K562 (cell line): Measurements from ENCODE around the gene KLRK1. TPM values are rescaled to one million over a fixed set of nuclear protein-coding genes. Genes with fewer than 3 reads are reported as not detected.

Experiments used
- ATAC-seq: fragments of 200-7000 bp; cut with Tn5 transposase; 3 replicates; pipeline ENCODE4 v1.9.1; 2020; ENCODE audit warnings: moderate library complexity
- BruUV-seq: library from RNA; stranded (reverse); fragments of 400-500 nt; replicated peaks from 2 replicates; lab custom pipeline; 2021; lab: Mats Ljungman, UMichigan
- CTCF ChIA-PET: fragments of 300-600 bp; formaldehyde crosslinking; extraction: SDS; loops from one replicate; lab custom pipeline; 2021; ENCODE audit warnings: low intra/inter-chr PET ratio; lab: Yijun Ruan, JAX
- POLR2A ChIA-PET: fragments of 300-600, 350-650 bp; sonication (Branson Sonifier 250); formaldehyde crosslinking; extraction: SDS; loops from one replicate; lab custom pipeline; 2021; ENCODE audit warnings: antibody characterized with exemption, inconsistent platforms; lab: Yijun Ruan, JAX
- DNase-seq, 4 experiments: peaks; one replicate each; pipeline versions ENCODE4 v3.0.0 to v3.0.0-alpha.2; 2011 to 2018; ENCODE audit warnings: low spot score in 3 of 4, mixed read lengths in 3 of 4; ENCODE audit errors: extremely low read depth in 1 of 4
- FAIRE-seq: peaks from 2 replicates; lab custom pipeline; 2011; peaks lifted over from hg19 to GRCh38; lab: Jason Lieb, UNC
- H2AFZ ChIP-seq: 2 replicates; pipeline ENCODE4 v1.6.0; 2011; ENCODE audit warnings: low read depth, low read length, control low read depth, inconsistent platforms
- H3K27ac ChIP-seq: fragments of 200-600 bp; 3 replicates; pipeline ENCODE4 v1.8.0; 2011; ENCODE audit warnings: low read depth, mild to moderate bottlenecking, control low read depth, inconsistent platforms, low read length, moderate library complexity, mixed read lengths; ENCODE audit errors: extremely low read depth
- H3K27me3 ChIP-seq, 2 experiments: fragments of 300-600 bp in 1 of 2; 2 replicates in 1 of 2; 3 replicates in 1 of 2; pipeline versions ENCODE4 v1.6.0 to v1.8.0; 2011; ENCODE audit warnings: inconsistent platforms in 2 of 2, low read length in 2 of 2, mild to moderate bottlenecking in 1 of 2, mixed read lengths in 1 of 2, moderate library complexity in 1 of 2; ENCODE audit not compliant: control insufficient read depth in 2 of 2, insufficient read depth in 2 of 2
- H3K36me3 ChIP-seq: fragments of 300-600 bp; 3 replicates; pipeline ENCODE4 v1.8.0; 2011; ENCODE audit warnings: mild to moderate bottlenecking, low read length, inconsistent platforms; ENCODE audit not compliant: control insufficient read depth, insufficient read depth
- H3K4me1 ChIP-seq, 2 experiments: fragments of 200-600 bp in 1 of 2; replicated peaks in 1 of 2; 2 replicates in 1 of 2; 3 replicates in 1 of 2; pipeline versions ENCODE4 v1.5.1 to v1.8.0; 2011; ENCODE audit warnings: inconsistent platforms in 2 of 2, low read length in 2 of 2, mild to moderate bottlenecking in 1 of 2, mixed read lengths in 1 of 2, moderate library complexity in 1 of 2; ENCODE audit not compliant: control insufficient read depth in 2 of 2, insufficient read depth in 2 of 2
- H3K4me2 ChIP-seq: 2 replicates; pipeline ENCODE4 v1.6.1; 2011; ENCODE audit warnings: low read length, control low read depth, inconsistent platforms, mixed read lengths; ENCODE audit not compliant: insufficient read depth
- H3K4me3 ChIP-seq: fragments of 200-600 bp; sonication (generic), shearing (Covaris generic); 2 replicates; pipeline ENCODE4 v1.5.1; 2016; ENCODE audit warnings: control low read depth, inconsistent platforms
- H3K79me2 ChIP-seq: fragments of 200-600 bp; 3 replicates; pipeline ENCODE4 v1.8.0; 2011; ENCODE audit warnings: low read length, inconsistent platforms; ENCODE audit not compliant: control insufficient read depth, insufficient read depth
- H3K9ac ChIP-seq, 2 experiments: 2 replicates each; pipeline versions ENCODE4 v1.6.0 to v1.6.1; 2011; ENCODE audit warnings: low read depth in 2 of 2, low read length in 2 of 2, control low read depth in 1 of 2, inconsistent platforms in 1 of 2, mild to moderate bottlenecking in 1 of 2, mixed read lengths in 1 of 2; ENCODE audit not compliant: insufficient read depth in 1 of 2
- H3K9me1 ChIP-seq: one replicate; pipeline ENCODE4 v1.6.0; 2011; ENCODE audit warnings: inconsistent platforms, mild to moderate bottlenecking, low read length, moderate library complexity; ENCODE audit not compliant: control insufficient read depth, insufficient read depth
- H3K9me3 ChIP-seq: replicated peaks from 2 replicates; pipeline ENCODE4 v1.5.1; 2011; ENCODE audit warnings: low read depth, low read length, inconsistent platforms; ENCODE audit not compliant: control insufficient read depth, insufficient read depth
- H4K20me1 ChIP-seq: replicated peaks from 2 replicates; pipeline ENCODE4 v1.6.1; 2011; ENCODE audit warnings: low read length, inconsistent platforms, mixed read lengths; ENCODE audit not compliant: control insufficient read depth, insufficient read depth
- FOS ChIP-seq: IDR thresholded peaks from 3 replicates; pipeline ENCODE4 v1.6.1; 2011; ENCODE audit not compliant: insufficient read length; ENCODE audit errors: extremely low read depth
- HNRNPH1 ChIP-seq: fragments of 200-400 bp; formaldehyde crosslinking; optimal IDR thresholded peaks from 2 replicates; pipeline ENCODE3; 2017; ENCODE audit warnings: low read depth, mild to moderate bottlenecking, low read length, moderate library complexity
- MBD2 ChIP-seq: sonication (generic); IDR thresholded peaks from 2 replicates; pipeline ENCODE4 v1.6.1; 2016; ENCODE audit warnings: low read depth, borderline replicate concordance
- NFE2 ChIP-seq: IDR thresholded peaks from 2 replicates; pipeline ENCODE4 v1.6.1; 2014; ENCODE audit warnings: antibody characterized with exemption, low read depth
- POLR2AphosphoS5 ChIP-seq: IDR thresholded peaks from 2 replicates; pipeline ENCODE4 v1.6.1; 2011; ENCODE audit warnings: mild to moderate bottlenecking, low read depth, low read length, moderate library complexity; ENCODE audit not compliant: control insufficient read depth, insufficient read depth
- RAD21 ChIP-seq, 2 experiments: fragments of 250-450 bp in 1 of 2; fragments of 450-650 bp in 1 of 2; sonication (Bioruptor Pico) in 1 of 2; formaldehyde crosslinking in 1 of 2; IDR thresholded peaks in 1 of 2; conservative IDR thresholded peaks in 1 of 2; 2 replicates each; pipeline versions ENCODE4 v1.4.0 to v1.8.0; 2020 to 2022; ENCODE audit warnings: mild to moderate bottlenecking in 2 of 2, moderate library complexity in 1 of 2
- REST ChIP-seq, 2 experiments: fragments of 450-650 bp; formaldehyde crosslinking in 1 of 2; IDR thresholded peaks; 2 replicates each; pipeline versions ENCODE4 v1.4.0 to v1.6.1; 2014 to 2020; ENCODE audit warnings: mild to moderate bottlenecking in 2 of 2, borderline replicate concordance in 1 of 2, low read depth in 1 of 2
- SMC3 ChIP-seq: conservative IDR thresholded peaks from 2 replicates; pipeline ENCODE4 v1.6.1; 2011; ENCODE audit warnings: low read depth, low read length, improper control_type of control experiment; ENCODE audit not compliant: insufficient read depth
- ZBTB49 ChIP-seq: sonication (generic); formaldehyde crosslinking; IDR thresholded peaks from 2 replicates; pipeline ENCODE4 v1.8.0; 2022; ENCODE audit warnings: missing genetic modification reagents, mild to moderate bottlenecking, borderline replicate concordance
- ZFX ChIP-seq: sonication (generic); formaldehyde crosslinking; IDR thresholded peaks from 2 replicates; pipeline ENCODE4 v1.8.0; 2022; ENCODE audit warnings: mild to moderate bottlenecking, missing genetic modification reagents, moderate library complexity
- ZKSCAN3 ChIP-seq: fragments of 250-450 bp; sonication (Bioruptor Pico); IDR thresholded peaks from 2 replicates; pipeline ENCODE4 v1.4.0; 2020
- WGBS: fragments of 100-300 bp; shearing (Covaris generic); methylation state at CpG from one replicate; pipeline ENCODE4 v1.1.6; 2016; ENCODE audit warnings: low coverage, mixed read lengths; ENCODE audit not compliant: insufficient coverage; ENCODE audit errors: missing lambda C conversion rate; 5-methylcytosine and 5-hydroxymethylcytosine counted together
- in situ Hi-C: fragments of 300-500 bp; cut with MboI; formaldehyde crosslinking; loops from 4 replicates; pipeline ENCODE4 v1.15.0; 2018; ENCODE audit warnings: inconsistent platforms, mixed read lengths
- intact Hi-C: fragments of 100-400 bp; cut with micrococcal nuclease; formaldehyde crosslinking; loops from 2 replicates; pipeline ENCODE4 v1.14.2; 2022
- polyA plus RNA-seq, 8 experiments: library from polyadenylated mRNA; depleted of rRNA in 4 of 8; stranded (reverse) in 5 of 8; unstranded in 3 of 8; fragments of >200 nt; fragmentation: Nextera tagmentation in 2 of 8; fragmentation: Illumina TruSeq in 1 of 8; extraction: Ambion mirVana in 2 of 8; extraction: Trizol in 1 of 8; gene quantifications; 2 replicates each; pipeline versions ENCODE4 v1.2.1 to v1.2.3, GENCODE V29; 2011 to 2014; ENCODE audit warnings: inconsistent platforms in 1 of 8, missing spikeins in 1 of 8
- total RNA-seq, 7 experiments: library from RNA; depleted of rRNA in 6 of 7; stranded (reverse); fragments of >200 nt in 6 of 7; fragmentation: Illumina TruSeq in 2 of 7; extraction: Trizol in 2 of 7; gene quantifications; 2 replicates each; pipeline versions ENCODE4 v1.2.1 to v1.2.3, GENCODE V29; 2011 to 2021; ENCODE audit warnings: low replicate concordance in 1 of 7

KLRK1 gene
- total and polyA plus RNA-seq, 9 of the 15 experiments (the other 6 are each of a cell fraction or from before 2014, with no cell fraction given) = 0.03 to 0.09 (median 0.06) TPM; not detected in 3

GRCh38 chr12:10331642-10332239 lies 58.1 kb downstream of the KLRK1 start:
- Histone ChIP-seq H3K4me1 (no peaks in the 10 kb centered on the region), H3K27ac (no peak overlapping the region), H3K4me3 (no peak overlapping the region), H2AFZ (peak overlapping the region; percentile 48), H3K27me3 (no peaks in the 10 kb centered on the region), H3K9ac (no peak overlapping the region), H3K4me2 (no peak overlapping the region), H3K9me1 (no peaks in the 10 kb centered on the region), H3K79me2 (no peaks in the 10 kb centered on the region), H4K20me1 (no peaks in the 10 kb centered on the region), H3K9me3 (no peaks in the 10 kb centered on the region), H3K36me3 (no peaks in the 10 kb centered on the region)
- intact Hi-C loops = loop anchor here (1.0 to 10.0 kb wide), 4 partner anchors 97 to 343 kb away; partner anchors contain the start of gene STYK1
- in situ Hi-C loops = no loop called here
- POLR2A ChIA-PET = interaction anchor here (0.8 kb wide), 1 partner anchor 8 kb away, joined by 3 read pairs; no protein-coding TSS in a partner anchor
- BruUV-seq = no TSS peak
- peak; percentile 17 to 56 (median 34) for DNase-seq
- peak; percentile 90 for FAIRE-seq
- CTCF ChIA-PET = interaction anchor here (0.5 to 2.2 kb wide), 6 partner anchors 79 to 342 kb away, joined by 3 to 21 read pairs (median 6); partner anchors contain the start of gene STYK1
- ATAC-seq = peak; percentile 81
- 50% methylated on average over 2 of the region's 2 CpGs for WGBS
- TF ChIP-seq MBD2 = no peak
- peak; percentile 85 for TF ChIP-seq REST (IDR thresholded peaks at IDR 0.05; ENCODE audit: borderline replicate concordance)
- no peak for TF ChIP-seq REST (CRISPR knock-in tag; IDR thresholded peaks at IDR 0.05; ENCODE audit: low read depth)
- no peak for TF ChIP-seq HNRNPH1
- no peak for TF ChIP-seq ZFX (CRISPR knock-in tag)
- peak; percentile 84 to 91 for TF ChIP-seq RAD21 (CRISPR knock-in tag; conservative IDR thresholded peaks at IDR 0.05 in 1 of 2, IDR thresholded peaks at IDR 0.05 in 1 of 2)
- no peak for TF ChIP-seq ZKSCAN3 (CRISPR knock-in tag)
- TF ChIP-seq ZBTB49 = no peak
- TF ChIP-seq NFE2 = no peak
- no peak for TF ChIP-seq FOS
- no peak for TF ChIP-seq POLR2AphosphoS5
- peak; percentile 88 for TF ChIP-seq SMC3
